Prostate gland (tissue), 2 donors: ENCODE data around the gene COL25A1. TPM values are rescaled to one million over a fixed set of nuclear protein-coding genes. Genes with fewer than 3 reads are reported as not detected.
"Not testable (repeated sequence)": the region's sequence is repeated elsewhere in the genome, so short reads cannot be mapped to it uniquely, and the experiment has no call there.

Source experiments
- DNase-seq: peaks from one replicate; pipeline ENCODE4 v3.0.0-alpha.2; 2019; ENCODE audit warnings: low spot score
- H3K27ac ChIP-seq, 2 donors: fragments of 200-600 bp; sonication (generic); 2 replicates each; pipeline ENCODE4 v1.5.1; 2017 to 2019
- H3K27me3 ChIP-seq: fragments of 200-600 bp; sonication (generic); replicated peaks from 2 replicates; pipeline ENCODE4 v1.5.1; 2019; ENCODE audit not compliant: insufficient read depth
- H3K36me3 ChIP-seq, 2 donors: fragments of 200-600 bp; sonication (generic); 1 replicate in 1 of 2; 2 replicates in 1 of 2; pipeline versions ENCODE4 v1.5.1 to v1.8.1; 2017 to 2019
- H3K4me1 ChIP-seq: fragments of 200-600 bp; sonication (generic); replicated peaks from 2 replicates; pipeline ENCODE4 v1.5.1; 2019
- H3K4me3 ChIP-seq, 2 donors: fragments of 200-600 bp; sonication (generic); 2 replicates each; pipeline ENCODE4 v1.5.1; 2017 to 2019
- H3K9me3 ChIP-seq: fragments of 200-600 bp; sonication (generic); 2 replicates; pipeline ENCODE4 v1.5.1; 2017
- POLR2A ChIP-seq: fragments of 450-650 bp; IDR thresholded peaks from one replicate; pipeline ENCODE4 v1.6.1; 2016; ENCODE audit warnings: antibody characterized with exemption, mild to moderate bottlenecking
- POLR2AphosphoS5 ChIP-seq: sonication (generic); formaldehyde crosslinking; IDR thresholded peaks from one replicate; pipeline ENCODE4 v1.6.1; 2017; ENCODE audit warnings: antibody characterized with exemption
- WGBS: methylation state at CpG from one replicate; pipeline ENCODE4 v1.1.5; 2018; 5-methylcytosine and 5-hydroxymethylcytosine counted together
- intact Hi-C: fragments of 100-400 bp; cut with DNase I; formaldehyde crosslinking; loops from one replicate; pipeline ENCODE4 v1.14.2; 2022
- total RNA-seq, 2 donors: library from RNA; depleted of rRNA; stranded (reverse); fragments of >200 nt; gene quantifications; one replicate each; pipeline ENCODE4 v1.1.0, GENCODE V29; 2016
- TF ChIP-seq, protein P1 (sequence below), 4 experiments: fragments of 200-600 bp in 2 of 4; fragments of 450-650 bp in 2 of 4; sonication (generic) in 2 of 4; IDR thresholded peaks; 1 replicate in 3 of 4; 2 replicates in 1 of 4; pipeline ENCODE4 v1.5.1; 2016 to 2019; ENCODE audit warnings: antibody characterized with exemption in 4 of 4, mild to moderate bottlenecking in 2 of 4, moderate library complexity in 2 of 4

Gene COL25A1
- total RNA-seq, 2 donors from 2014 or later = 0.73 to 2.8 TPM

DNA sequence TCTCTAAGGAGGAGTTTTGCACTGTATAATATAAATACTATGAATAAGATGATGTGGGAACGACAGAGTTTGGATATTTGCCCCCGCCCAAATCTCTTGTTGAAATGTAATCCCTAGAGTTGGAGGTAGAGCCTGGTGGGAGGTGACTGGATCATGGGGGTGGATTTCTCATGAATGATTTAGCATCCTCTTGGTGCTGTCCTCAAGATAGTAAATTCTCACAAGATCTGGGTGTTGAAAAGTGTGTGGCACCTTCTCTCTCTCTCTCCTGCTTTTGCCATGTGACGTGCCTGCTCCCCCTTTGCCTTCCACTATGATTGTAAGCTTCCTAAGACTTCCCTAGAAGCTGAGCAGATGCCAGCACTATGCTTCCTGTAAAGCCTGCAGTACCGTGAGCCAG, 298.0 kb downstream of the COL25A1 start:
- intact Hi-C loops = no loop called here
- DNase-seq = no peak
- H3K9me3 ChIP-seq = no peaks in the 10 kb centered on the region
- TF ChIP-seq, protein P1, sequence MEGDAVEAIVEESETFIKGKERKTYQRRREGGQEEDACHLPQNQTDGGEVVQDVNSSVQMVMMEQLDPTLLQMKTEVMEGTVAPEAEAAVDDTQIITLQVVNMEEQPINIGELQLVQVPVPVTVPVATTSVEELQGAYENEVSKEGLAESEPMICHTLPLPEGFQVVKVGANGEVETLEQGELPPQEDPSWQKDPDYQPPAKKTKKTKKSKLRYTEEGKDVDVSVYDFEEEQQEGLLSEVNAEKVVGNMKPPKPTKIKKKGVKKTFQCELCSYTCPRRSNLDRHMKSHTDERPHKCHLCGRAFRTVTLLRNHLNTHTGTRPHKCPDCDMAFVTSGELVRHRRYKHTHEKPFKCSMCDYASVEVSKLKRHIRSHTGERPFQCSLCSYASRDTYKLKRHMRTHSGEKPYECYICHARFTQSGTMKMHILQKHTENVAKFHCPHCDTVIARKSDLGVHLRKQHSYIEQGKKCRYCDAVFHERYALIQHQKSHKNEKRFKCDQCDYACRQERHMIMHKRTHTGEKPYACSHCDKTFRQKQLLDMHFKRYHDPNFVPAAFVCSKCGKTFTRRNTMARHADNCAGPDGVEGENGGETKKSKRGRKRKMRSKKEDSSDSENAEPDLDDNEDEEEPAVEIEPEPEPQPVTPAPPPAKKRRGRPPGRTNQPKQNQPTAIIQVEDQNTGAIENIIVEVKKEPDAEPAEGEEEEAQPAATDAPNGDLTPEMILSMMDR (IDR thresholded peaks at IDR 0.05) = no peak
- TF ChIP-seq POLR2A (no peak), POLR2AphosphoS5 (no peak)
- no peaks in the 10 kb centered on the region for H3K36me3 ChIP-seq
- WGBS = 81% methylated on average over 4 of the region's 4 CpGs
- H3K27ac ChIP-seq = no peak overlapping the region
- H3K27me3 ChIP-seq = no peaks in the 10 kb centered on the region
- no peak overlapping the region for H3K4me3 ChIP-seq
- no peaks in the 10 kb centered on the region for H3K4me1 ChIP-seq

DNA sequence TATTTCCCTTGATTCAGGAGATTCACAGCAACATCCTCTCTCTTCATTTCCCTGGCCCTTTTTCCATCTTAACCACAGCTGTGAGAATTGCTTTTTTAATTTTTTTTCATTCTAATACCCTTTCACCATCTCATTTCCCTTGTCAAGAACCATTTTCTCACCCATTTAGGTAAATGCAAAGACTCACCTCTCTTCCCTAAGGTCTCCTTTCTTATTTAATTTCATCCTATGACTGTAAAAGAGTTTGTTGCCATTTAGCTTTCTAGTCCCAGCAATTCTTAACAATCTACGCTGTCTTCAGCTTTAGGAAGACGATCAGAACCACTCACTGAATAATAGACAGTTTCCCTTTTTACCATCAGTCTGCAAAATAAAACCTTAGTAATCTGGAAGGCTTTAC, 298.5 kb downstream of the COL25A1 start:
- no peaks in the 10 kb centered on the region for H3K36me3 ChIP-seq
- no peaks in the 10 kb centered on the region for H3K27me3 ChIP-seq
- H3K4me3 ChIP-seq = no peak overlapping the region
- intact Hi-C loops = no loop called here
- no peak overlapping the region for H3K27ac ChIP-seq
- H3K9me3 ChIP-seq = no peaks in the 10 kb centered on the region
- DNase-seq = no peak
- no peak for TF ChIP-seq POLR2AphosphoS5
- TF ChIP-seq, protein P1 (IDR thresholded peaks at IDR 0.05) = no peak
- no peak for TF ChIP-seq POLR2A
- 91% methylated on average over 2 of the region's 2 CpGs for WGBS
- no peaks in the 10 kb centered on the region for H3K4me1 ChIP-seq

DNA sequence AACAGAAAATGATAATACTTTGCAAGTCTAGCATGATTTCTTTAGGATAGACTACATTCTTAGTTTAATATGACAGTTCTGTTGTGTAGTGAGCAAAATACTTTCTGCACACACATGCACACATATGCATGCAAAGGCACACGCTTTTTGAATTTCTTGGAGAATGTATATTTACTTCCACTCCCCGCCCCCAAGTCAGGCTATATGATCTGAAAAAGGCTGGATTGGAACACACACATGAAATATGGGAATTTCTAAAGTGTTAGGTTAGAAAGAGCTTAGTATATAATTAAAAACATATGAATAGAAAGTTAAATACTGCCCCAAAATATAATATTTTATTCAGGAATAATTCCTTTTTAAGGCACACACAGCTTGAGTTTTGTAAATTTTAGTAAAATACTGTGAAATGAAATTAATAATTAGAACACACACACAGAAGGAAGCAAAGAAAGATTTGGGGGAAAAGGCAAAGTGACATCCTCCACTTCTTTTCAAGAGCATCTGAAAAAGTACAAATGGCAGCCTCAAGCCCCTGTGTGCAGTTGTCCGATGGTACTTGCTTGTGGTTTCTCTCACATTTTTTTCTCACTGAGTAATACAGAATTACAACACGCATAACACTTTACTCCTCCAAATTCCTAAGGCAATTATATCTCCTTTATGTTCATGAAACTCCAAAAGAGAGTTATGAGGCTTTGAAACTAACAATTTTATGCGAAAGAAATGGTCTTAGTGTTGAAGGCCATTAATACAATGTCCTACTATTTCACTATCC, 310.7 kb downstream of the COL25A1 start:
- Histone ChIP-seq H3K27ac (no peak overlapping the region), H3K4me1 (no peaks in the 10 kb centered on the region), H3K4me3 (no peak overlapping the region), H3K36me3 (no peaks in the 10 kb centered on the region), H3K27me3 (no peaks in the 10 kb centered on the region), H3K9me3 (no peaks in the 10 kb centered on the region)
- DNase-seq = no peak
- 78% methylated on average over 5 of the region's 5 CpGs for WGBS
- intact Hi-C loops = no loop called here
- TF ChIP-seq, protein P1 (IDR thresholded peaks at IDR 0.05) = no peak
- TF ChIP-seq POLR2A (no peak), POLR2AphosphoS5 (no peak)

DNA sequence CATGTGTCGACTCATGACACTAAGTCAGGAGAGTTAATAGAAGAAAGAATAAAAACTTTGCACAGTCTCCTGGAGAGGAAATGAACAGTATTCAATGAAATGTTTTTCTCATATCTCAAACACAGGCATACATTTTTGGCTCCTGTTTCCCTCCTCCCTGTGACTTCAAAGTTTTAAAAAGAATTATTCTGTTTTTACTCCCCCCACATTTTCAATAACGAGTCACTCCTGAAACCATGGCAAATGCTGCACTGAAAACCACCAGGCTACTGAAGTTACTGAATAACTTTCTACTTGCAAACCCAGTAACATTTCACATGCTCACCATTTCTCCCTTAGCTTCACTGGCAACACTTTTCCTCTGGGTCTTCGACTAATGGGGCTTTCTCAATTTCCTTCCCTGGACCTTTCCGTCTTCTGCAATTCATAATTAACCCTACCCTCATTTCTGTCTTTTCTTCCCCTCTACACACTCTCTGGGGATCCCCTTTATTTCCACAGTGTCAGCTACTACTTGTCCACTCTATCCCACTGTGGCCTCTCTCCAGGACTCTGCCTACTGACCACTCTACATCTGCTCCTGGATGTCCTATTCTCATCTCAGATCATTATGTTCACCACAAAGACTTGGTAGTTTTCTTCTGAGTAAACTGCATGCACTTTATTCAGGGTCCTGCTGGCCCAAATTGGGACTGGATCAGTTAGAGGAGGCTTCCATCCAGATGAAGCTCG, 313.8 kb downstream of the COL25A1 start:
- H3K27ac ChIP-seq = no peak overlapping the region
- no peaks in the 10 kb centered on the region for H3K36me3 ChIP-seq
- no peaks in the 10 kb centered on the region for H3K27me3 ChIP-seq
- no peaks in the 10 kb centered on the region for H3K4me1 ChIP-seq
- no peak overlapping the region for H3K4me3 ChIP-seq
- H3K9me3 ChIP-seq = no peaks in the 10 kb centered on the region
- no peak for DNase-seq
- no peak for TF ChIP-seq POLR2A
- TF ChIP-seq, protein P1 (IDR thresholded peaks at IDR 0.05) = no peak
- no peak for TF ChIP-seq POLR2AphosphoS5
- WGBS = 83% methylated on average over 5 of the region's 5 CpGs
- intact Hi-C loops = no loop called here

DNA sequence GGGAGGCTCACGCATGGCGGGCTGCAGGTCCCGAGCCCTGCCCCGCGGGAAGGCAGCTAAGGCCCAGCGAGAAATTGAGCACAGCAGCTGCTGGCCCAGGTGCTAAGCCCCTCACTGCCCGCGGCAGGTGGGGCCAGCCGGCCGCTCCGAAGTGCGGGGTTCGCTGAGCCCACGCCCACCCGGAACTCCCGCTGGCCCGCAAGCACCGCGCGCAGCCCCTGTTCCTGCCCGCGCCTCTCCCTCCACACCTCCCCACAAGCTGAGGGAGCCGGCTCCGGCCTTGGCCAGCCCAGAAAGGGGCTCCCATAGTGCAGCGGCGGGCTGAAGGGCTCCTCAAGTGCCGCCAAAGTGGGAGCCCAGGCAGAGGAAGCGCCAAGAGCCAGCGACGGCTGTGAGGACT, 318.0 kb downstream of the COL25A1 start:
- WGBS = 96% methylated on average over 30 of the region's 30 CpGs
- H3K9me3 ChIP-seq, intact Hi-C loops, H3K27ac ChIP-seq, H3K4me1 ChIP-seq, DNase-seq, H3K4me3 ChIP-seq, H3K27me3 ChIP-seq, H3K36me3 ChIP-seq: not testable (repeated sequence)
